Measurements from ENCODE around the gene YBX2. TPM values are rescaled to one million over a fixed set of nuclear protein-coding genes. Genes with fewer than 3 reads are reported as not detected.

The YBX2 gene
- total RNA-seq, 4 donors from 2014 or later = 0.17 to 8.0 (median 2.4) TPM

DNA sequence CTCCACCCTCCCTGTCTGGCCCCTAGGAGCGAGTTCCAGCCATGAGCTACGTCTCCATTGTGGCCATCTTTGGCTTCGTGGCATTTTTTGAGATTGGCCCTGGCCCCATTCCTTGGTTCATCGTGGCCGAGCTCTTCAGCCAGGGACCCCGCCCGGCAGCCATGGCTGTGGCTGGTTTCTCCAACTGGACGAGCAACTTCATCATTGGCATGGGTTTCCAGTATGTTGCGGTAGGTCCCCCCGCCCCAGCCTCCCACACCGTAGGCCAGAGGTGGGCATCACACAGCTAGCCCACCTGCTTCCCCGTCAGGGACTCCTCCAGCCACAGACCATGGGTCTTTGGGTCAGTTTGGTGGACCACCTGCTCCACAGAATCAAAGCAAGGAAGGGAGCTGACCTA is 8.8 kb downstream of the YBX2 start:
- intact Hi-C loops (cut with DNase I; ENCODE audit: low total_unique reads) = no loop called here
- 86 to 89% methylated on average over 12 of the region's 12 CpGs for WGBS, 2 donors
- no peak for DNase-seq (ENCODE audit: low spot score in 2 of 2)
- no peak overlapping the region for H3K4me3 ChIP-seq (ENCODE audit: low read depth, poor library complexity, severe bottlenecking)
- TF ChIP-seq, protein P1, sequence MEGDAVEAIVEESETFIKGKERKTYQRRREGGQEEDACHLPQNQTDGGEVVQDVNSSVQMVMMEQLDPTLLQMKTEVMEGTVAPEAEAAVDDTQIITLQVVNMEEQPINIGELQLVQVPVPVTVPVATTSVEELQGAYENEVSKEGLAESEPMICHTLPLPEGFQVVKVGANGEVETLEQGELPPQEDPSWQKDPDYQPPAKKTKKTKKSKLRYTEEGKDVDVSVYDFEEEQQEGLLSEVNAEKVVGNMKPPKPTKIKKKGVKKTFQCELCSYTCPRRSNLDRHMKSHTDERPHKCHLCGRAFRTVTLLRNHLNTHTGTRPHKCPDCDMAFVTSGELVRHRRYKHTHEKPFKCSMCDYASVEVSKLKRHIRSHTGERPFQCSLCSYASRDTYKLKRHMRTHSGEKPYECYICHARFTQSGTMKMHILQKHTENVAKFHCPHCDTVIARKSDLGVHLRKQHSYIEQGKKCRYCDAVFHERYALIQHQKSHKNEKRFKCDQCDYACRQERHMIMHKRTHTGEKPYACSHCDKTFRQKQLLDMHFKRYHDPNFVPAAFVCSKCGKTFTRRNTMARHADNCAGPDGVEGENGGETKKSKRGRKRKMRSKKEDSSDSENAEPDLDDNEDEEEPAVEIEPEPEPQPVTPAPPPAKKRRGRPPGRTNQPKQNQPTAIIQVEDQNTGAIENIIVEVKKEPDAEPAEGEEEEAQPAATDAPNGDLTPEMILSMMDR (IDR thresholded peaks at IDR 0.05) = no peak
- TF ChIP-seq POLR2A (IDR thresholded peaks at IDR 0.05) = no peak

DNA sequence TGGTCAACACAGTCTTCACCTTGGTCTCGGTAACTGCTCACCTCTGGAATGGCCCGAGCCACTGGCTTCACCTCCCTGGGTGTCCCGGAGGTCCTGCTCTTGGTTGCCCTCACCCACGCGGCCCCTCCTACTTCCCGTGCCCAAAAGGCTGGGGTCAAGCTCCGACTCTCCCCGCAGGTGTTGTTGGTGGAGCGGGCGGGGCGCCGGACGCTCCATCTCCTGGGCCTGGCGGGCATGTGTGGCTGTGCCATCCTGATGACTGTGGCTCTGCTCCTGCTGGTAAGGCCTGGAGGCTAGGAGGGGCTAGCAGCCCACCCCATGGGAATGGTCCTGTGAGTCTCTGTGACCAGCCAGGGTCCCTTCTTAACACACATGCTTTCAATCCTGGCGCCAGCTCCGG is 9.5 kb downstream of the YBX2 start:
- 91 to 95% methylated on average over 9 to 16 of the region's 16 CpGs for WGBS, 2 donors
- no peak for DNase-seq (ENCODE audit: low spot score in 2 of 2)
- intact Hi-C loops (cut with DNase I; ENCODE audit: low total_unique reads) = no loop called here
- TF ChIP-seq, protein P1 (IDR thresholded peaks at IDR 0.05) = no peak
- no peak for TF ChIP-seq POLR2A (IDR thresholded peaks at IDR 0.05)
- no peak overlapping the region for H3K4me3 ChIP-seq (ENCODE audit: low read depth, poor library complexity, severe bottlenecking)

DNA sequence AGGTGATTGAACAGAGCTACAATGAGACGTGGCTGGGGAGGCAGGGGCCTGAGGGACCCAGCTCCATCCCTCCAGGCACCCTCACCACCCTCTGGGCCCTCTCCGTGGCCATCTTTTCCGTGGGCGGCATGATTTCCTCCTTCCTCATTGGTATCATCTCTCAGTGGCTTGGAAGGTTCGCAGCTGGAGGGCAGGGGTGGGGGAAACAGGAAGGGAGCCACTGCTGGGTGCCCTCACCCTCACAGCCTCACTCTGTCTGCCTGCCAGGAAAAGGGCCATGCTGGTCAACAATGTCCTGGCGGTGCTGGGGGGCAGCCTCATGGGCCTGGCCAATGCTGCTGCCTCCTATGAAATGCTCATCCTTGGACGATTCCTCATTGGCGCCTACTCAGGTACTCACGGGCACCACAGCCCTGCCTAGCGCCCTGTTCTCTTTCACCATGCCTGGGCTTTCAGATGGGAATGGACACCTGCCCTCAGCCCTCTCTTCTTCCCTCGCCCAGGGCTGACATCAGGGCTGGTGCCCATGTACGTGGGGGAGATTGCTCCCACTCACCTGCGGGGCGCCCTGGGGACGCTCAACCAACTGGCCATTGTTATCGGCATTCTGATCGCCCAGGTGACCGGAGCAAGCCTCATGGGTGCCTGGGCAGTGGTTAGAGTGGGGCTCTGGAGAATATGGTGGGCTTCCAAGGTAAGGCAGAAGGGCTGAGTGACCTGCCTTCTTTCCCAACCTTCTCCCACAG is 10.8 kb downstream of the YBX2 start:
- no peak overlapping the region for H3K4me3 ChIP-seq (ENCODE audit: low read depth, poor library complexity, severe bottlenecking)
- WGBS, 2 donors = 81 to 87% methylated on average over 18 of the region's 18 CpGs
- TF ChIP-seq, protein P1 (IDR thresholded peaks at IDR 0.05) = no peak
- TF ChIP-seq POLR2A (IDR thresholded peaks at IDR 0.05) = no peak
- DNase-seq (ENCODE audit: low spot score in 2 of 2) = no peak
- intact Hi-C loops (cut with DNase I; ENCODE audit: low total_unique reads) = no loop called here

DNA sequence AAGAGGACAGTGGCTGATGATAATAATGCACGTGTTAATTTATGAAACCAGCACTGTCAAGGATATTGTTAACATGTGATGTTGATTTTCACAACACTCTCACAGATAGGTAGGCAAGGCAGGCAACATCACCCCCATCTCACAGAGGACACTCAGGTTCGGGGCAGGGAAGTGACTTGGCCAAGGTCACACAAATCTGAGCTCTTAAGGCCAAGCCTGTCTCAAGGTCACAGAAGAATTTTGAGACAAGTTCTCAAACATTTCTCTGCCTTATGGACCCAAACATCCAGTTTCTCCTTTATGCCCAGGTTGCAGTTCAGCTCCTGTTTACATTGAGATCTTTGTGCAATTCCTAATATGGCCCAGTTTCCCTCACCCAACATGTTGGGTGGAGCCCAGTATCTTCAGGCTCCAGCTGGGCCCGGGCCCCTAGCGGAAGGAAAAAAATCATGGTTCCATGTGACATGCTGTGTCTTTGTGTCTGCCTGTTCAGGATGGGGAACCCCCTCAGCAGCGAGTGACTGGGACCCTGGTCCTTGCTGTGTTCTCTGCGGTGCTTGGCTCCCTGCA is 11.6 kb downstream of the YBX2 start:
- WGBS, 2 donors = 39 to 40% methylated on average over 6 of the region's 6 CpGs

DNA sequence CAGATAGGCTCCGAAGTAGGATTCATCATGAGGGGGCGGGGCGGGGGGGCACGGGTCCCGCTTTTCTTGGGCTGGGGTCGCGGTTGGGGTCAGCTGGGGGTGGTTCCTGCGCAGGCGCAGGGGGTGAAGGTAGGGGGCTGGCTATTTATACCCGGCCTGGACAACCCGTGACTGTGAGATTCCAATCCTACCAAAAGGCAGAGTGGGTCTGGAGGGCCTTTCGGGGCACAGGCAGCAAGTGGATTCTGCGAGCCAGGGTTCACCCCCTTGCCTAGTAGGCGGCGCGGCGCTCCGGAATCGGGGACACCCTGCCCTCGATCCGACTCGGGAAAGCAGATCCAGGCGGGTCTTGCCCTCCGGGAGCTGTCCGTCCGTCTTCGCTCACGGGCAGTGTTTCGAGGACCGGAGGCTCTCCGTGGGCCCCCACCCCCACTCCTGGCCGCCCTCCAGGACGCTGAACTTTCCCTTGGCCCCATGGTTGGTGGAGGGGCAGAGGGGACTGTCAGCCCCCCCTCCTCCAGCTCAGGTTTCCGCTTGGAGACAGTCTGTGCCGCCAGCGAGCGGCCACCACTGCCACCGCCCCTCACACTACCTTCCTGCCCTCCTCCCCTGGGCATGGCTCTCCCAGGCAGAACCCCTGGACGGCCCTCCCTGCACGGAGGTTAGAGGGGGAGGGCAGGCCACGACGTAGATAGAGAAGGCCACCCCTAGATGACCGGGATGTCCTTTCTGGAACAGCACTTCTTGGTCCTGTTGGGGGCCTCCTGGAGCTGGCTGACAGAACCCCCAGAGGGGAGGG is 12.3 kb downstream of the YBX2 start:
- intact Hi-C loops (cut with DNase I; ENCODE audit: low total_unique reads) = loop anchor here (2.0 kb wide), 1 partner anchor 61 kb away; no protein-coding TSS in a partner anchor
- 7 to 8% methylated on average over 24 to 37 of the region's 43 CpGs for WGBS, 2 donors

More for the DNA sequence above, 11.6 kb downstream of the YBX2 start:
- H3K4me3 ChIP-seq (ENCODE audit: low read depth, poor library complexity, severe bottlenecking) = no peak overlapping the region
- intact Hi-C loops (cut with DNase I; ENCODE audit: low total_unique reads) = no loop called here
- TF ChIP-seq POLR2A (IDR thresholded peaks at IDR 0.05) = no peak
- TF ChIP-seq, protein P1 (IDR thresholded peaks at IDR 0.05) = no peak
- DNase-seq (ENCODE audit: low spot score in 2 of 2) = no peak

More for the DNA sequence above, 12.3 kb downstream of the YBX2 start:
- TF ChIP-seq, protein P1 (IDR thresholded peaks at IDR 0.05) = no peak
- no peak for TF ChIP-seq POLR2A (IDR thresholded peaks at IDR 0.05)
- peak overlapping the region; percentile 29 for H3K4me3 ChIP-seq (ENCODE audit: low read depth, poor library complexity, severe bottlenecking)
- peak in 1 of 2 donors; percentile 89 for DNase-seq (ENCODE audit: low spot score in 2 of 2)
